ENCODE results near the gene ATP6V1D. TPM values are rescaled to one million over a fixed set of nuclear protein-coding genes. Genes with fewer than 3 reads are reported as not detected.

The ATP6V1D gene
- total RNA-seq, 2 donors from 2014 or later = 75.8 to 106 TPM

DNA sequence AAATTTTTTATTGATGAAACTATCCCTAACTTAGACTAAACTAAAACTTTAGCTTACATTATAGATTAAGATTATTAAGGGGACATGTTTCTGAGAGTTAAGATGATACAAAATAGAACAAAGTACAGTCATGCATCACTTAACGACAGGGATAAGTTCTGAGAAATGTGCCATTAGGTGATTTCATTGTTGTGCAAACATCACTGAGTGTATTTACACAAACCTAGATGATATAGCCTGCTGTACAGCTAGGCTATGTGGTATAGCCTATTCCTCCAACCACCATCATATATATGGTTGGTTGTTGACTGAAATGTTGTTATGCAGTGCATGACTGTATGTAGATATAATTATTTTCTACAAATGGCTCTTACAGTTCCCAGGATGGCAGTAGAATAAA, 46.5 kb downstream of the ATP6V1D start:
- Histone ChIP-seq H3K9ac (ENCODE audit: low read depth in 2 of 2, low read length in 2 of 2) (no peak overlapping the region), H3K9me3 (no peaks in the 10 kb centered on the region), H3K36me3 (no peaks in the 10 kb centered on the region), H3K4me3 (no peak overlapping the region), H3K27ac (no peak overlapping the region), H3K4me1 (no peaks in the 10 kb centered on the region), H3K27me3 (no peaks in the 10 kb centered on the region)
- TF ChIP-seq, protein P1, sequence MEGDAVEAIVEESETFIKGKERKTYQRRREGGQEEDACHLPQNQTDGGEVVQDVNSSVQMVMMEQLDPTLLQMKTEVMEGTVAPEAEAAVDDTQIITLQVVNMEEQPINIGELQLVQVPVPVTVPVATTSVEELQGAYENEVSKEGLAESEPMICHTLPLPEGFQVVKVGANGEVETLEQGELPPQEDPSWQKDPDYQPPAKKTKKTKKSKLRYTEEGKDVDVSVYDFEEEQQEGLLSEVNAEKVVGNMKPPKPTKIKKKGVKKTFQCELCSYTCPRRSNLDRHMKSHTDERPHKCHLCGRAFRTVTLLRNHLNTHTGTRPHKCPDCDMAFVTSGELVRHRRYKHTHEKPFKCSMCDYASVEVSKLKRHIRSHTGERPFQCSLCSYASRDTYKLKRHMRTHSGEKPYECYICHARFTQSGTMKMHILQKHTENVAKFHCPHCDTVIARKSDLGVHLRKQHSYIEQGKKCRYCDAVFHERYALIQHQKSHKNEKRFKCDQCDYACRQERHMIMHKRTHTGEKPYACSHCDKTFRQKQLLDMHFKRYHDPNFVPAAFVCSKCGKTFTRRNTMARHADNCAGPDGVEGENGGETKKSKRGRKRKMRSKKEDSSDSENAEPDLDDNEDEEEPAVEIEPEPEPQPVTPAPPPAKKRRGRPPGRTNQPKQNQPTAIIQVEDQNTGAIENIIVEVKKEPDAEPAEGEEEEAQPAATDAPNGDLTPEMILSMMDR (IDR thresholded peaks at IDR 0.05) = no peak
- intact Hi-C loops (cut with DNase I) = no loop called here
- DNase-seq = no peak

DNA sequence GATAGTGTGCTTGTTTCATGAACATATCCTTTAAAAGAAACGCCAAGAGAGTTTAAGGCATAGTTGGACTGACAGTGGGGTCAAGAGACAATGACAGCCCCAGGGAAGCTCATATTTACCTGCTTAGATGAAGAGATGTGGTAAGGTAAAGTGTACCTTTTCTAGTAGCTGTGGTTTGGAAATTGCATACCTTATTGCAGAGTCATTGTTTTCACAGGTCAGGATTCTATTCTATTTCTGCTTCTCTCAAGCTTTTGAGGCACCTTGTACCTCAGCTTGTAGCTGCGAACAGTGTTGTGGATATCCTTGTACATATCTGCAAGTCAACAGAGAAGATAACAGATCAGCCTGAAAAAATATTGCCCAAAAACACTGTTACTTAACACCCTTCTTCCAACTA, 47.7 kb downstream of the ATP6V1D start:
- Histone ChIP-seq H3K27ac (no peak overlapping the region), H3K9ac (ENCODE audit: low read depth in 2 of 2, low read length in 2 of 2) (no peak overlapping the region), H3K27me3 (no peaks in the 10 kb centered on the region), H3K36me3 (no peaks in the 10 kb centered on the region), H3K4me1 (no peaks in the 10 kb centered on the region), H3K9me3 (no peaks in the 10 kb centered on the region), H3K4me3 (no peak overlapping the region)
- intact Hi-C loops (cut with DNase I) = no loop called here
- TF ChIP-seq, protein P1 (IDR thresholded peaks at IDR 0.05) = no peak
- no peak for DNase-seq

Other genes starting within 250 kb of the ATP6V1D start
- not detected for gene GARIN2, start 170.4 kb downstream of the ATP6V1D start, total RNA-seq
- gene PALS1, start 118.4 kb downstream of the ATP6V1D start, total RNA-seq = 10 to 100 TPM; 35.5 to 45.2 TPM
- gene EIF2S1, start 524 bp upstream of the ATP6V1D start, total RNA-seq = 100 to 1,000 TPM in 1 of 2 donors, 10 to 100 TPM in 1; 73.7 to 130 TPM
- gene PLEK2, start 52.4 kb upstream of the ATP6V1D start, total RNA-seq = 10 to 100 TPM; 71.6 to 84.0 TPM
- 10 to 100 TPM in 1 of 2 donors, 1 to 10 TPM in 1; 6.9 to 11.3 TPM for gene TMEM229B, start 128.9 kb upstream of the ATP6V1D start, total RNA-seq
- gene PLEKHH1, start 173.5 kb upstream of the ATP6V1D start, total RNA-seq = 10 to 100 TPM; 47.1 to 63.1 TPM
- 10 to 100 TPM; 16.3 to 17.1 TPM for gene PIGH, start 240.5 kb upstream of the ATP6V1D start, total RNA-seq